ENCODE measurements around the gene CERS3. TPM values are rescaled to one million over a fixed set of nuclear protein-coding genes. Genes with fewer than 3 reads are reported as not detected.

The CERS3 gene
- total and polyA plus RNA-seq, 4 donors, result not detected

GRCh38 chr15:100537331-100537730 lies 8.6 kb upstream of the CERS3 start:
- Histone ChIP-seq H3K27me3 (ENCODE audit: control insufficient read depth in 1 of 2, insufficient read depth in 2 of 2, low read length in 1 of 2) (no peaks in the 10 kb centered on the region), H3K9me3 (ENCODE audit: control insufficient read depth, low read length) (no peaks in the 10 kb centered on the region), H3K4me1 (ENCODE audit: control insufficient read depth in 1 of 2, insufficient read depth in 2 of 2, low read length in 2 of 2) (no peaks in the 10 kb centered on the region), H3K36me3 (ENCODE audit: control insufficient read depth in 1 of 2, insufficient read depth in 2 of 2, low read length in 1 of 2) (no peaks in the 10 kb centered on the region), H3K27ac (ENCODE audit: low read depth in 1 of 2, low read length in 2 of 2) (no peak overlapping the region), H3K4me3 (ENCODE audit: low read length in 2 of 2) (no peak overlapping the region)
- intact Hi-C loops (cut with DNase I), result no loop called here
- ATAC-seq (ENCODE audit: low FRiP score) (no peak), DNase-seq (no peak)
- WGBS, 2 donors, result 52 to 69% methylated on average over 2 of the region's 2 CpGs

GRCh38 chr15:100536733-100537132 lies 8.0 kb upstream of the CERS3 start:
- Histone ChIP-seq H3K4me1 (ENCODE audit: control insufficient read depth in 1 of 2, insufficient read depth in 2 of 2, low read length in 2 of 2) (no peaks in the 10 kb centered on the region), H3K27me3 (ENCODE audit: control insufficient read depth in 1 of 2, insufficient read depth in 2 of 2, low read length in 1 of 2) (no peaks in the 10 kb centered on the region), H3K36me3 (ENCODE audit: control insufficient read depth in 1 of 2, insufficient read depth in 2 of 2, low read length in 1 of 2) (no peaks in the 10 kb centered on the region), H3K27ac (ENCODE audit: low read depth in 1 of 2, low read length in 2 of 2) (no peak overlapping the region), H3K4me3 (ENCODE audit: low read length in 2 of 2) (no peak overlapping the region), H3K9me3 (ENCODE audit: control insufficient read depth, low read length) (no peaks in the 10 kb centered on the region)
- ATAC-seq (ENCODE audit: low FRiP score), result no peak
- no peak for DNase-seq
- intact Hi-C loops (cut with DNase I), result no loop called here

GRCh38 chr15:100533886-100534285 lies 5.1 kb upstream of the CERS3 start:
- H3K27me3 ChIP-seq (ENCODE audit: control insufficient read depth in 1 of 2, insufficient read depth in 2 of 2, low read length in 1 of 2), result no peaks in the 10 kb centered on the region
- H3K36me3 ChIP-seq (ENCODE audit: control insufficient read depth in 1 of 2, insufficient read depth in 2 of 2, low read length in 1 of 2), result no peaks in the 10 kb centered on the region
- no peak for DNase-seq
- H3K27ac ChIP-seq (ENCODE audit: low read depth in 1 of 2, low read length in 2 of 2), result no peak overlapping the region
- intact Hi-C loops (cut with DNase I), result no loop called here
- H3K9me3 ChIP-seq (ENCODE audit: control insufficient read depth, low read length), result no peaks in the 10 kb centered on the region
- no peak for ATAC-seq (ENCODE audit: low FRiP score)
- H3K4me3 ChIP-seq (ENCODE audit: low read length in 2 of 2), result no peak overlapping the region
- no peaks in the 10 kb centered on the region for H3K4me1 ChIP-seq (ENCODE audit: control insufficient read depth in 1 of 2, insufficient read depth in 2 of 2, low read length in 2 of 2)
- WGBS, 2 donors, result 54 to 55% methylated on average over 1 of the region's 1 CpG

GRCh38 chr15:100531823-100532327 lies 3.1 kb upstream of the CERS3 start:
- H3K9me3 ChIP-seq (ENCODE audit: control insufficient read depth, low read length), result no peaks in the 10 kb centered on the region
- H3K27ac ChIP-seq (ENCODE audit: low read depth in 1 of 2, low read length in 2 of 2), result no peak overlapping the region
- H3K4me1 ChIP-seq (ENCODE audit: control insufficient read depth in 1 of 2, insufficient read depth in 2 of 2, low read length in 2 of 2), result no peaks in the 10 kb centered on the region
- no peaks in the 10 kb centered on the region for H3K27me3 ChIP-seq (ENCODE audit: control insufficient read depth in 1 of 2, insufficient read depth in 2 of 2, low read length in 1 of 2)
- no peak overlapping the region for H3K4me3 ChIP-seq (ENCODE audit: low read length in 2 of 2)
- no peak for ATAC-seq (ENCODE audit: low FRiP score)
- 38 to 50% methylated on average over 11 of the region's 11 CpGs for WGBS, 2 donors
- intact Hi-C loops (cut with DNase I), result no loop called here
- no peaks in the 10 kb centered on the region for H3K36me3 ChIP-seq (ENCODE audit: control insufficient read depth in 1 of 2, insufficient read depth in 2 of 2, low read length in 1 of 2)
- no peak for DNase-seq

- ATAC-seq (ENCODE audit: low FRiP score), result no peak
- WGBS, 2 donors, result 83 to 90% methylated on average over 4 of the region's 4 CpGs
- Histone ChIP-seq H3K9me3 (ENCODE audit: control insufficient read depth, low read length) (no peaks in the 10 kb centered on the region), H3K4me3 (ENCODE audit: low read length in 2 of 2) (no peak overlapping the region), H3K27me3 (ENCODE audit: control insufficient read depth in 1 of 2, insufficient read depth in 2 of 2, low read length in 1 of 2) (no peaks in the 10 kb centered on the region), H3K36me3 (ENCODE audit: control insufficient read depth in 1 of 2, insufficient read depth in 2 of 2, low read length in 1 of 2) (no peaks in the 10 kb centered on the region), H3K4me1 (ENCODE audit: control insufficient read depth in 1 of 2, insufficient read depth in 2 of 2, low read length in 2 of 2) (no peaks in the 10 kb centered on the region), H3K27ac (ENCODE audit: low read depth in 1 of 2, low read length in 2 of 2) (no peak overlapping the region)
- intact Hi-C loops (cut with DNase I), result no loop called here
- no peak for DNase-seq
These were observed 2.5 kb upstream of the CERS3 start for GRCh38 chr15:100531204-100531603.

GRCh38 chr15:100529556-100529955 lies 806 bp upstream of the CERS3 start:
- Histone ChIP-seq H3K4me1 (ENCODE audit: control insufficient read depth in 1 of 2, insufficient read depth in 2 of 2, low read length in 2 of 2) (no peaks in the 10 kb centered on the region), H3K9me3 (ENCODE audit: control insufficient read depth, low read length) (no peaks in the 10 kb centered on the region), H3K4me3 (ENCODE audit: low read length in 2 of 2) (no peak overlapping the region), H3K27me3 (ENCODE audit: control insufficient read depth in 1 of 2, insufficient read depth in 2 of 2, low read length in 1 of 2) (no peaks in the 10 kb centered on the region), H3K27ac (ENCODE audit: low read depth in 1 of 2, low read length in 2 of 2) (no peak overlapping the region), H3K36me3 (ENCODE audit: control insufficient read depth in 1 of 2, insufficient read depth in 2 of 2, low read length in 1 of 2) (no peaks in the 10 kb centered on the region)
- intact Hi-C loops (cut with DNase I), result no loop called here
- no peak for ATAC-seq (ENCODE audit: low FRiP score)
- 93 to 96% methylated on average over 2 of the region's 2 CpGs for WGBS, 2 donors
- no peak for DNase-seq

GRCh38 chr15:100526027-100526481 lies 2.7 kb downstream of the CERS3 start:
- Histone ChIP-seq H3K27ac (ENCODE audit: low read depth in 1 of 2, low read length in 2 of 2) (no peak overlapping the region), H3K27me3 (ENCODE audit: control insufficient read depth in 1 of 2, insufficient read depth in 2 of 2, low read length in 1 of 2) (no peaks in the 10 kb centered on the region), H3K4me1 (ENCODE audit: control insufficient read depth in 1 of 2, insufficient read depth in 2 of 2, low read length in 2 of 2) (no peaks in the 10 kb centered on the region), H3K4me3 (ENCODE audit: low read length in 2 of 2) (no peak overlapping the region), H3K36me3 (ENCODE audit: control insufficient read depth in 1 of 2, insufficient read depth in 2 of 2, low read length in 1 of 2) (no peaks in the 10 kb centered on the region), H3K9me3 (ENCODE audit: control insufficient read depth, low read length) (no peaks in the 10 kb centered on the region)
- ATAC-seq (ENCODE audit: low FRiP score) (peak; percentile 89), DNase-seq (peak; percentile 64 to 85)
- WGBS, 2 donors, result 0 to 3% methylated on average over 6 of the region's 6 CpGs
- intact Hi-C loops (cut with DNase I), result no loop called here

GRCh38 chr15:100525436-100525835 lies 3.3 kb downstream of the CERS3 start:
- no peak overlapping the region for H3K4me3 ChIP-seq (ENCODE audit: low read length in 2 of 2)
- no peaks in the 10 kb centered on the region for H3K27me3 ChIP-seq (ENCODE audit: control insufficient read depth in 1 of 2, insufficient read depth in 2 of 2, low read length in 1 of 2)
- H3K4me1 ChIP-seq (ENCODE audit: control insufficient read depth in 1 of 2, insufficient read depth in 2 of 2, low read length in 2 of 2), result no peaks in the 10 kb centered on the region
- H3K27ac ChIP-seq (ENCODE audit: low read depth in 1 of 2, low read length in 2 of 2), result no peak overlapping the region
- no peak for ATAC-seq (ENCODE audit: low FRiP score)
- no peak for DNase-seq
- WGBS, 2 donors, result 13% methylated on average over 1 of the region's 1 CpG
- H3K9me3 ChIP-seq (ENCODE audit: control insufficient read depth, low read length), result no peaks in the 10 kb centered on the region
- intact Hi-C loops (cut with DNase I), result no loop called here
- no peaks in the 10 kb centered on the region for H3K36me3 ChIP-seq (ENCODE audit: control insufficient read depth in 1 of 2, insufficient read depth in 2 of 2, low read length in 1 of 2)

GRCh38 chr15:100524326-100524725 lies 4.4 kb downstream of the CERS3 start:
- no peaks in the 10 kb centered on the region for H3K27me3 ChIP-seq (ENCODE audit: control insufficient read depth in 1 of 2, insufficient read depth in 2 of 2, low read length in 1 of 2)
- no peak overlapping the region for H3K4me3 ChIP-seq (ENCODE audit: low read length in 2 of 2)
- H3K9me3 ChIP-seq (ENCODE audit: control insufficient read depth, low read length), result no peaks in the 10 kb centered on the region
- no peak overlapping the region for H3K27ac ChIP-seq (ENCODE audit: low read depth in 1 of 2, low read length in 2 of 2)
- H3K36me3 ChIP-seq (ENCODE audit: control insufficient read depth in 1 of 2, insufficient read depth in 2 of 2, low read length in 1 of 2), result no peaks in the 10 kb centered on the region
- H3K4me1 ChIP-seq (ENCODE audit: control insufficient read depth in 1 of 2, insufficient read depth in 2 of 2, low read length in 2 of 2), result no peaks in the 10 kb centered on the region
- WGBS, 2 donors, result 51 to 62% methylated on average over 2 of the region's 2 CpGs
- intact Hi-C loops (cut with DNase I), result no loop called here
- ATAC-seq (ENCODE audit: low FRiP score), result no peak
- DNase-seq, result no peak
